ENCODE measurements around the gene MORF4L1.

MORF4L1 gene

DNA sequence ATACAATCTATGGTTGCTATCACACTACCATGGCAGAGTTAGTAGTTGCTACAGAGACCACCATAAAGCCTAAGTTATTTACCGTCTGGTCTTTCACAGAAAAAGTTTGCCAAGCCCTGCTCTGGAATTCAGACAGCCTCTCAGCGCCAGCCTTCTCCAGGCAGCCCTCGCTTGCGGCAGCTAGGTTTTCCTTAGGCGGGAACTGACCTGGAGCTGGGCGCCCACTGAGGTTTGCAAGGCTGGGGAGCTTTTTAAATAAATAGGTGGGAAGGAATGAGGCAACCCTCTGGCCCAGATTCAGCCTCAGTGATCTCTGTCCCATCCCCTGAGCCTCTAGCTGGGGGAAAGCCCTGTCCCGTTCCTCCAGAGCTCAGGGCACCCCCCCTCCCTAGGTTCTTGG, 71.0 kb downstream of the MORF4L1 start:
- in situ Hi-C loops (cut with HindIII; ENCODE audit: low sequenced_read_pairs): no loop called here

DNA sequence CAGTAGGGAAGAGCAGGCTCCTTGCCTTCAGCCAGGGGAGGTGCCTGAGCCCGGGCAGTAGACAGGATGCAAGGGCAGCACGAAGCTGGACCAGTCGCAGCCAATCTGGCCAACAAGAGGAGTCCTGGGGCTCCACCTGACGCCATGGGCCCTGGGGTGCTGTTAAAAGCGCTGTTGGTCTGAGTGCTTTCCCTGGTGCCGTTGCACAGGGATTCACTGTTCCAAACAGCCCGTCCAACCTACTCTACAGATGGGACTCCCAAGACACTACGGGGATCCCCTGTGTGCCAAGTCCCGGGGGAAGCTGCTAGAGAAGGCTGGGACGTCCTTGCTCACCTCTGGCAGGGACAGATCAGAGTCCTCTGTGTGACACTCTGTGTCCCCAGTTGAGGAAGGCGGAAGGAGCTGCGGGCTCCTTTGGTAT, 71.5 kb downstream of the MORF4L1 start:
- in situ Hi-C loops (cut with HindIII; ENCODE audit: low sequenced_read_pairs): no loop called here

DNA sequence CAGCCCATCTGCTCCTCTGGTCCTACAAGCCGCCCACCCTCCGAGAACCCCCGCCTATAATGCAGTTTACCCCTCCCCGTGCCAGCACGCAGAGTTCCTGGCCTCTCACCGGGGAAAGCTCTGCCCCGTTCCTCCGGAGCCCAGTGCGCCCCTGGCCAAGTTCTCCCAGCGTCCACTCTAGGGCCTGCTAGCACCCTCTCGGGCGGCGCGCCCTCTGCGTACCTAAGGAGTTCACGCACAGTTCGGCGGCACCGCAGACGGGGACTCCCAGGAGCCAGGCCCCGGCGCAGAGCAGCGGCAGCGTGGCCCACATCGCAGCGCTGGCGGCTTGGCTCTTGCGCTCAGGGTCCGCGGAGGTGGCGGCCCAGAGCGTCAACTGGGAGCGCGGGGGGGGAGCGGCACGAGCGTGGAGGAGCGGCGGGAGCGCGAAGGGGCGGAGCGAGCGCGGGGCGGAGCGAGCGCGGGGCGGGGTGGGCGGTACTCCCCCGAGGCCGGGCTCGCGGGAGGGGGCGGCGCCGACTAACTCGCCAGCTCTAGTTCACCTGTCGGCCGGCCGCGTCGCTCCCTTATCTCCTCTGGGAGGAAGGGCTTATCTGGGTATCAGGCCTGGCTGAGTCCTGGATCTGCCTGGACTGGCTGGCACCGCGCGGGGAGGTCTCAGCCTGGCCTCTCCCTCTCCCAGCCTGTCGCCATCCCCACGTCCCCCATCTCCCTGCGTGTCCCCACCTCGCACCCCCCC, 72.1 kb downstream of the MORF4L1 start, which contains the start of gene CTSH:
Gene CTSH (minus strand): TSS at position 378 of the 739 bp plus-strand sequence. CDS start 65 bp downstream, at position 313.
- in situ Hi-C loops (cut with HindIII; ENCODE audit: low sequenced_read_pairs): no loop called here

DNA sequence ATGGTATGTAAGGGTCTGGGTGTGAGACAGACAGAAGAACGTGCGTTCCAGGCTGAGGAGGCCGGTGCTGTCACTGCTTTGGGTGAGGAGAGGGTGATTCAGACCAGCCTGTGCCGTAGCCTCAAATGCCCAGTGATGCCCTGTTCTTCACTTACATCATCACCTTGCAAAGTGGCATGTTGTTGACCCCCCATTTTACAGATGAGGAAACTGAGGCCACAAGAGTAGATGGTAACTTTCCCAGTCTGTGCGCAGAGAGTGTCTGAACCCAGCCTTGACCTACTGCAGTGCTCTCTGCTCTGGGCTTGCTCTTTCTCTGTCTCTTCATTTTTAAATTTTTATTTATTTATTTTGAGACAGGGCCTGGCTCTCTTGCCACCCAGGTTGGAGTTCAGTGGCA, 73.8 kb downstream of the MORF4L1 start:
- in situ Hi-C loops (cut with HindIII; ENCODE audit: low sequenced_read_pairs): no loop called here

GRCh38 chr15:78947506-78947905, 74.8 kb downstream of the MORF4L1 start:
- in situ Hi-C loops (cut with HindIII; ENCODE audit: low sequenced_read_pairs): no loop called here
